Astrocyte (in vitro differentiated cells and primary cell): Measurements from ENCODE around the gene BCO1. TPM values are rescaled to one million over a fixed set of nuclear protein-coding genes. Genes with fewer than 3 reads are reported as not detected.
"Not testable (repeated sequence)": the region's sequence is repeated elsewhere in the genome, so short reads cannot be mapped to it uniquely, and the experiment has no call there.

Experiments used
- DNase-seq: peaks from one replicate; pipeline ENCODE4 v3.0.0-alpha.2; 2010; ENCODE audit warnings: low read depth
- FAIRE-seq: peaks from 2 replicates; lab custom pipeline; 2011; peaks lifted over from hg19 to GRCh38; lab: Jason Lieb, UNC
- H2AFZ ChIP-seq: 2 replicates; pipeline ENCODE4 v1.6.0; 2012; ENCODE audit warnings: low read depth, low read length, inconsistent platforms
- H3K27ac ChIP-seq: 2 replicates; pipeline ENCODE4 v1.5.1; 2011; ENCODE audit warnings: low read depth, low read length, inconsistent platforms
- H3K27me3 ChIP-seq: 2 replicates; pipeline ENCODE4 v1.6.0; 2011; ENCODE audit warnings: low read length, inconsistent platforms; ENCODE audit not compliant: insufficient read depth
- H3K36me3 ChIP-seq: 2 replicates; pipeline ENCODE4 v1.5.1; 2011; ENCODE audit warnings: low read length, inconsistent platforms; ENCODE audit not compliant: insufficient read depth
- H3K4me1 ChIP-seq: 2 replicates; pipeline ENCODE4 v1.5.1; 2011; ENCODE audit warnings: low read length, inconsistent platforms; ENCODE audit not compliant: insufficient read depth
- H3K4me2 ChIP-seq: 2 replicates; pipeline ENCODE4 v1.6.0; 2012; ENCODE audit warnings: low read length, inconsistent platforms
- H3K4me3 ChIP-seq: 2 replicates; pipeline ENCODE4 v1.5.1; 2011; ENCODE audit warnings: low read depth, mild to moderate bottlenecking, low read length, inconsistent platforms; ENCODE audit not compliant: insufficient read depth
- H3K79me2 ChIP-seq: 2 replicates; pipeline ENCODE4 v1.6.0; 2012; ENCODE audit warnings: mild to moderate bottlenecking, low read length, inconsistent platforms; ENCODE audit not compliant: insufficient read depth
- H3K9ac ChIP-seq: 2 replicates; pipeline ENCODE4 v1.6.0; 2012; ENCODE audit warnings: mild to moderate bottlenecking, low read length, inconsistent platforms
- H3K9me3 ChIP-seq: 2 replicates; pipeline ENCODE4 v1.5.1; 2012; ENCODE audit warnings: low read depth, mild to moderate bottlenecking, low read length, inconsistent platforms; ENCODE audit not compliant: insufficient read depth
- H4K20me1 ChIP-seq: 2 replicates; pipeline ENCODE4 v1.6.0; 2012; ENCODE audit warnings: low read length, inconsistent platforms; ENCODE audit not compliant: insufficient read depth
- H3K27ac Mint-ChIP-seq: one replicate; pipeline ENCODE4 v1.8.0; 2021; ENCODE audit warnings: mild to moderate bottlenecking, mixed read lengths; ENCODE audit not compliant: unreplicated experiment
- H3K27me3 Mint-ChIP-seq: one replicate; pipeline ENCODE4 v1.8.0; 2021; ENCODE audit warnings: low read depth, mixed read lengths; ENCODE audit not compliant: unreplicated experiment
- H3K36me3 Mint-ChIP-seq: one replicate; pipeline ENCODE4 v1.8.0; 2021; ENCODE audit warnings: low read depth, mixed read lengths; ENCODE audit not compliant: unreplicated experiment
- H3K4me1 Mint-ChIP-seq: one replicate; pipeline ENCODE4 v1.8.0; 2021; ENCODE audit warnings: low read depth, mixed read lengths; ENCODE audit not compliant: unreplicated experiment
- H3K4me3 Mint-ChIP-seq: one replicate; pipeline ENCODE4 v1.8.0; 2021; ENCODE audit warnings: mild to moderate bottlenecking, moderate library complexity, mixed read lengths; ENCODE audit not compliant: unreplicated experiment
- H3K9me3 Mint-ChIP-seq: one replicate; pipeline ENCODE4 v1.8.0; 2021; ENCODE audit warnings: mild to moderate bottlenecking, mixed read lengths; ENCODE audit not compliant: unreplicated experiment
- CTCF ChIP-seq: IDR thresholded peaks from 2 replicates; pipeline ENCODE4 v1.5.1; 2011; ENCODE audit warnings: low read depth, mild to moderate bottlenecking, inconsistent platforms, low read length, moderate library complexity; ENCODE audit not compliant: insufficient read depth
- EZH2 ChIP-seq: IDR thresholded peaks from 2 replicates; pipeline ENCODE4 v1.6.1; 2012; ENCODE audit warnings: mild to moderate bottlenecking, low read length, inconsistent platforms; ENCODE audit not compliant: insufficient read depth
- total RNA-seq: library from RNA; stranded (reverse); gene quantifications from 2 replicates; pipeline ENCODE4 v1.2.1, GENCODE V29; 2021

Gene BCO1
- total RNA-seq, 1 donor from 2014 or later, result not detected

- Histone ChIP-seq H3K4me3 (no peak overlapping the region), H3K9ac (no peak overlapping the region), H2AFZ (no peak overlapping the region), H3K4me2 (no peak overlapping the region), H4K20me1 (no peaks in the 10 kb centered on the region), H3K79me2 (no peaks in the 10 kb centered on the region), H3K27me3 (peaks cover 11% of the 10 kb centered on the region), H3K36me3 (no peaks in the 10 kb centered on the region), H3K27ac (no peak overlapping the region), H3K9me3 (no peaks in the 10 kb centered on the region), H3K4me1 (no peaks in the 10 kb centered on the region)
- no peak for DNase-seq
- H3K27me3 Mint-ChIP-seq, result peaks cover 12% of the 10 kb centered on the region
- no peak for TF ChIP-seq EZH2
- TF ChIP-seq CTCF, result no peak
- H3K36me3 Mint-ChIP-seq, result no peaks in the 10 kb centered on the region
- FAIRE-seq, result no peak
- H3K27ac Mint-ChIP-seq, result no peak overlapping the region
- peaks cover 5% of the 10 kb centered on the region for H3K4me1 Mint-ChIP-seq
- H3K4me3 Mint-ChIP-seq, result no peak overlapping the region
- no peaks in the 10 kb centered on the region for H3K9me3 Mint-ChIP-seq
Observed at GRCh38 chr16:81220349-81220748, 18.1 kb upstream of the BCO1 start.

GRCh38 chr16:81221731-81222130, 16.8 kb upstream of the BCO1 start:
- H3K9me3 ChIP-seq, result no peaks in the 10 kb centered on the region
- peaks cover 8% of the 10 kb centered on the region for H3K27me3 Mint-ChIP-seq
- H3K4me3 Mint-ChIP-seq, result no peak overlapping the region
- no peak overlapping the region for H3K9ac ChIP-seq
- peaks cover 11% of the 10 kb centered on the region for H3K27me3 ChIP-seq
- H3K36me3 ChIP-seq, result no peaks in the 10 kb centered on the region
- no peak overlapping the region for H3K4me2 ChIP-seq
- TF ChIP-seq EZH2 (no peak), CTCF (no peak)
- H2AFZ ChIP-seq, result no peak overlapping the region
- no peaks in the 10 kb centered on the region for H4K20me1 ChIP-seq
- DNase-seq (no peak), FAIRE-seq (no peak)
- H3K4me1 Mint-ChIP-seq, result peaks cover 5% of the 10 kb centered on the region
- no peak overlapping the region for H3K27ac ChIP-seq
- H3K36me3 Mint-ChIP-seq, result no peaks in the 10 kb centered on the region
- H3K27ac Mint-ChIP-seq, result no peak overlapping the region
- H3K9me3 Mint-ChIP-seq, result no peaks in the 10 kb centered on the region
- no peaks in the 10 kb centered on the region for H3K79me2 ChIP-seq
- H3K4me1 ChIP-seq, result no peaks in the 10 kb centered on the region
- no peak overlapping the region for H3K4me3 ChIP-seq

GRCh38 chr16:81224824-81225223, 13.7 kb upstream of the BCO1 start:
- Mint-ChIP-seq H3K9me3 (no peaks in the 10 kb centered on the region), H3K4me1 (peaks cover 5% of the 10 kb centered on the region), H3K4me3 (no peak overlapping the region), H3K27ac (no peak overlapping the region), H3K27me3 (peaks cover 14% of the 10 kb centered on the region), H3K36me3 (no peaks in the 10 kb centered on the region)
- Histone ChIP-seq H3K9ac (no peak overlapping the region), H3K4me1 (no peaks in the 10 kb centered on the region), H3K4me3 (no peak overlapping the region), H3K27me3 (peaks cover 14% of the 10 kb centered on the region), H4K20me1 (no peaks in the 10 kb centered on the region), H3K79me2 (no peaks in the 10 kb centered on the region), H3K9me3 (no peaks in the 10 kb centered on the region), H3K4me2 (no peak overlapping the region), H2AFZ (no peak overlapping the region), H3K27ac (no peak overlapping the region), H3K36me3 (no peaks in the 10 kb centered on the region)
- no peak for FAIRE-seq
- no peak for TF ChIP-seq EZH2
- TF ChIP-seq CTCF, result no peak
- DNase-seq, result no peak

- H3K4me1 Mint-ChIP-seq, H3K9me3 Mint-ChIP-seq, H3K4me2 ChIP-seq: not testable (repeated sequence)
Observed at GRCh38 chr16:81225697-81226096, 12.8 kb upstream of the BCO1 start.

More at GRCh38 chr16:81225697-81226096, 12.8 kb upstream of the BCO1 start:
- H3K4me3 Mint-ChIP-seq, H3K36me3 Mint-ChIP-seq, H3K4me1 ChIP-seq, H3K36me3 ChIP-seq, DNase-seq, H3K4me3 ChIP-seq, H3K9ac ChIP-seq, H3K79me2 ChIP-seq, H4K20me1 ChIP-seq, H2AFZ ChIP-seq, FAIRE-seq, H3K27me3 ChIP-seq, H3K27ac ChIP-seq, H3K27ac Mint-ChIP-seq, H3K9me3 ChIP-seq: not testable (repeated sequence)
- H3K27me3 Mint-ChIP-seq, result peaks cover 16% of the 10 kb centered on the region
